Stimulated activated naive CD8-positive, alpha-beta T cell treated with anti-CD3 and anti-CD28 coated beads, Interleukin-15, amount 100 ng/mL, for 72 hours (primary cell): ENCODE measurements around the gene PCDHGA4.
A peak's percentile ranks its signal among the peaks of the same experiment; 100 is the strongest.
"Not testable (repeated sequence)": the region's sequence is repeated elsewhere in the genome, so short reads cannot be mapped to it uniquely, and the experiment has no call there.

ENCODE experiments used
- ATAC-seq: fragments of 150-1000 bp; cut with Tn5 transposase; 2 replicates; pipeline ENCODE4 v1.10.0; 2021; ENCODE audit warnings: mild to moderate bottlenecking, moderate library complexity
- DNase-seq, 2 donors: peaks; one replicate each; pipeline ENCODE4 v3.0.0; 2021 to 2022
- H3K27ac Mint-ChIP-seq, 2 donors: one replicate each; pipeline ENCODE4 v1.8.0; 2022; ENCODE audit warnings: mild to moderate bottlenecking in 2 of 2, mixed read lengths in 2 of 2, moderate library complexity in 2 of 2
- H3K27me3 Mint-ChIP-seq: one replicate; pipeline ENCODE4 v1.8.0; 2022; ENCODE audit warnings: mixed read lengths
- H3K4me1 Mint-ChIP-seq: one replicate; pipeline ENCODE4 v1.8.0; 2022; ENCODE audit warnings: mild to moderate bottlenecking, mixed read lengths
- H3K4me3 Mint-ChIP-seq, 2 donors: one replicate each; pipeline ENCODE4 v1.8.0; 2022; ENCODE audit warnings: mild to moderate bottlenecking in 2 of 2, mixed read lengths in 2 of 2, moderate library complexity in 1 of 2
- H3K9me3 Mint-ChIP-seq, 2 donors: one replicate each; pipeline ENCODE4 v1.8.0; 2022; ENCODE audit warnings: mixed read lengths in 2 of 2

The PCDHGA4 gene

GRCh38 chr5:141388661-141389060, 33.8 kb downstream of the PCDHGA4 start:
- Mint-ChIP-seq H3K9me3 (peaks cover 24 to 41% of the 10 kb centered on the region in 2 donors), H3K27me3 (peaks cover 83% of the 10 kb centered on the region), H3K27ac (no peak overlapping the region), H3K4me1 (no peaks in the 10 kb centered on the region), H3K4me3 (peak overlapping the region in 1 of 2 donors; percentile 15)
- ATAC-seq = no peak
- DNase-seq = no peak

- Mint-ChIP-seq H3K9me3 (peaks cover 29 to 46% of the 10 kb centered on the region in 2 donors), H3K4me3 (no peak overlapping the region), H3K27ac (no peak overlapping the region), H3K27me3 (peaks cover 83% of the 10 kb centered on the region), H3K4me1 (no peaks in the 10 kb centered on the region)
- ATAC-seq = no peak
- DNase-seq = no peak
These were observed 34.6 kb downstream of the PCDHGA4 start for GRCh38 chr5:141389153-141390042.

- DNase-seq (no peak), ATAC-seq (no peak)
- Mint-ChIP-seq H3K4me3 (no peak within 1 kb of the TSS), H3K27me3 (peaks cover 81% of the 10 kb centered on the region), H3K4me1 (no peaks in the 10 kb centered on the region), H3K9me3 (peaks cover 25 to 38% of the 10 kb centered on the region in 2 donors), H3K27ac (peak within 1 kb of the TSS in 1 of 2 donors; percentile 86)
These were observed 37.8 kb downstream of the PCDHGA4 start, which contains the start of gene PCDHGA8 for GRCh38 chr5:141392429-141393198. PCDHGA8 (plus strand) TSS chr5:141392633; CDS start chr5:141392814, 181 bp downstream.

GRCh38 chr5:141393267-141393666, 38.4 kb downstream of the PCDHGA4 start:
- Mint-ChIP-seq H3K27me3 (peaks cover 77% of the 10 kb centered on the region), H3K4me3 (no peak overlapping the region), H3K9me3 (peaks cover 23 to 36% of the 10 kb centered on the region in 2 donors), H3K27ac (no peak overlapping the region), H3K4me1 (no peaks in the 10 kb centered on the region)
- no peak for DNase-seq
- no peak for ATAC-seq

- not testable (repeated sequence) for H3K4me3 Mint-ChIP-seq, ATAC-seq, DNase-seq, H3K4me1 Mint-ChIP-seq, H3K27ac Mint-ChIP-seq
- Mint-ChIP-seq H3K27me3 (peaks cover 77% of the 10 kb centered on the region), H3K9me3 (peaks cover 20 to 34% of the 10 kb centered on the region in 2 donors)
These were observed 39.8 kb downstream of the PCDHGA4 start for GRCh38 chr5:141394401-141395187.

- Mint-ChIP-seq H3K27ac (peak within 1 kb of the TSS; percentile 33 to 42), H3K9me3 (peaks cover 11 to 32% of the 10 kb centered on the region in 2 donors), H3K4me3 (peak within 1 kb of the TSS; percentile 67 to 69), H3K27me3 (peaks cover 79% of the 10 kb centered on the region)
- not testable (repeated sequence) for H3K4me1 Mint-ChIP-seq
- peak in 1 of 2 donors; percentile 51 for DNase-seq
- peak; percentile 92 for ATAC-seq
These were observed 43.1 kb downstream of the PCDHGA4 start, which contains the start of gene PCDHGB5 for GRCh38 chr5:141397756-141398551. PCDHGB5 (plus strand) TSS chr5:141397947; CDS start chr5:141398128, 181 bp downstream.

- Mint-ChIP-seq H3K4me3 (no peak overlapping the region), H3K27ac (peak overlapping the region in 1 of 2 donors; percentile 42), H3K4me1 (peaks cover 9% of the 10 kb centered on the region), H3K9me3 (peaks cover 11 to 38% of the 10 kb centered on the region in 2 donors), H3K27me3 (peaks cover 79% of the 10 kb centered on the region)
- DNase-seq = no peak
- no peak for ATAC-seq
These were observed 43.8 kb downstream of the PCDHGA4 start for GRCh38 chr5:141398608-141399007.

GRCh38 chr5:141399555-141400258, 44.9 kb downstream of the PCDHGA4 start:
- H3K27ac Mint-ChIP-seq = no peak overlapping the region
- ATAC-seq (no peak), DNase-seq (no peak)
- H3K27me3 Mint-ChIP-seq = peaks cover 79% of the 10 kb centered on the region
- peaks cover 9% of the 10 kb centered on the region for H3K4me1 Mint-ChIP-seq
- H3K9me3 Mint-ChIP-seq = peaks cover 5 to 34% of the 10 kb centered on the region in 2 donors
- H3K4me3 Mint-ChIP-seq = no peak overlapping the region

GRCh38 chr5:141402553-141403243, 47.9 kb downstream of the PCDHGA4 start, which contains the start of gene PCDHGA9:
PCDHGA9 (plus strand) TSS chr5:141402778; CDS start chr5:141402953, 175 bp downstream.
- peaks cover 9% of the 10 kb centered on the region for H3K4me1 Mint-ChIP-seq
- peaks cover 80% of the 10 kb centered on the region for H3K27me3 Mint-ChIP-seq
- no peak within 1 kb of the TSS for H3K27ac Mint-ChIP-seq
- H3K9me3 Mint-ChIP-seq = peaks cover 5 to 46% of the 10 kb centered on the region in 2 donors
- ATAC-seq (no peak), DNase-seq (no peak)
- H3K4me3 Mint-ChIP-seq = peak within 1 kb of the TSS; percentile 44 to 62

GRCh38 chr5:141403387-141403786, 48.6 kb downstream of the PCDHGA4 start:
- Mint-ChIP-seq H3K27me3 (peaks cover 86% of the 10 kb centered on the region), H3K4me3 (peak overlapping the region in 1 of 2 donors; percentile 62), H3K27ac (no peak overlapping the region), H3K4me1 (peaks cover 16% of the 10 kb centered on the region), H3K9me3 (peaks cover 5 to 53% of the 10 kb centered on the region in 2 donors)
- ATAC-seq (no peak), DNase-seq (no peak)
